Naive thymus-derived CD4-positive, alpha-beta T cell (primary cell): ENCODE measurements around the gene QSOX2. TPM values are rescaled to one million over a fixed set of nuclear protein-coding genes. Genes with fewer than 3 reads are reported as not detected.

Experiments used
- ATAC-seq: fragments of 150-1000 bp; cut with Tn5 transposase; 2 replicates; pipeline ENCODE4 v1.10.0; 2021; ENCODE audit warnings: mild to moderate bottlenecking, moderate library complexity
- CTCF ChIA-PET: fragments of 350-600 bp; sonication (Branson Sonifier 250); formaldehyde crosslinking; loops from one replicate; lab custom pipeline; 2021; ENCODE audit warnings: antibody characterized with exemption; lab: Charles Lee
- POLR2A ChIA-PET: fragments of 350-600 bp; sonication (Branson Sonifier 250); formaldehyde crosslinking; loops from one replicate; lab custom pipeline; 2021; ENCODE audit warnings: antibody characterized with exemption, inconsistent platforms; lab: Charles Lee
- DNase-seq, 9 donors: peaks; one replicate each; pipeline versions ENCODE4 v3.0.0 to v3.0.0-alpha.2; 2020 to 2022; ENCODE audit warnings: mixed read lengths in 1 of 9
- H3K27ac ChIP-seq: one replicate; pipeline ENCODE4 v1.7.0; 2013; ENCODE audit warnings: mild to moderate bottlenecking, low read depth, low read length, moderate library complexity
- H3K27me3 ChIP-seq, 2 donors: one replicate each; pipeline ENCODE4 v1.7.0; 2013; ENCODE audit warnings: low read length in 2 of 2, mild to moderate bottlenecking in 2 of 2, moderate library complexity in 2 of 2; ENCODE audit not compliant: control insufficient read depth in 2 of 2, insufficient read depth in 2 of 2
- H3K36me3 ChIP-seq, 3 experiments: 1 replicate in 2 of 3; 2 replicates in 1 of 3; pipeline ENCODE4 v1.7.0; 2013; ENCODE audit warnings: low read length in 3 of 3, mild to moderate bottlenecking in 3 of 3, moderate library complexity in 1 of 3; ENCODE audit not compliant: insufficient read depth in 3 of 3, control insufficient read depth in 2 of 3
- H3K4me1 ChIP-seq, 2 donors: one replicate each; pipeline ENCODE4 v1.7.0; 2013; ENCODE audit warnings: low read length in 2 of 2, mild to moderate bottlenecking in 2 of 2, moderate library complexity in 1 of 2; ENCODE audit not compliant: control insufficient read depth in 2 of 2, insufficient read depth in 2 of 2
- H3K4me3 ChIP-seq: 2 replicates; pipeline ENCODE4 v1.7.0; 2013; ENCODE audit warnings: mild to moderate bottlenecking, low read length
- H3K9me3 ChIP-seq, 3 experiments: 1 replicate in 2 of 3; 2 replicates in 1 of 3; pipeline ENCODE4 v1.7.0; 2013; ENCODE audit warnings: low read length in 3 of 3; ENCODE audit not compliant: control insufficient read depth in 2 of 3
- H3K27ac Mint-ChIP-seq, 9 donors: one replicate each; pipeline ENCODE4 v1.8.0; 2020 to 2022; ENCODE audit warnings: mixed read lengths in 9 of 9, mild to moderate bottlenecking in 8 of 9, moderate library complexity in 5 of 9, inconsistent platforms in 2 of 9
- H3K27me3 Mint-ChIP-seq, 5 donors: one replicate each; pipeline ENCODE4 v1.8.0; 2021 to 2022; ENCODE audit warnings: mixed read lengths in 5 of 5, mild to moderate bottlenecking in 1 of 5
- H3K36me3 Mint-ChIP-seq, 5 donors: one replicate each; pipeline ENCODE4 v1.8.0; 2020 to 2022; ENCODE audit warnings: mixed read lengths in 5 of 5, mild to moderate bottlenecking in 3 of 5, inconsistent platforms in 1 of 5
- H3K4me1 Mint-ChIP-seq, 7 donors: one replicate each; pipeline ENCODE4 v1.8.0; 2020 to 2022; ENCODE audit warnings: mixed read lengths in 7 of 7, mild to moderate bottlenecking in 3 of 7, inconsistent platforms in 1 of 7
- H3K4me3 Mint-ChIP-seq, 10 donors: one replicate each; pipeline ENCODE4 v1.8.0; 2020 to 2022; ENCODE audit warnings: mild to moderate bottlenecking in 10 of 10, mixed read lengths in 10 of 10, moderate library complexity in 6 of 10, inconsistent platforms in 2 of 10
- H3K9me3 Mint-ChIP-seq, 11 donors: one replicate each; pipeline ENCODE4 v1.8.0; 2020 to 2022; ENCODE audit warnings: mixed read lengths in 11 of 11, mild to moderate bottlenecking in 4 of 11, inconsistent platforms in 1 of 11, moderate library complexity in 1 of 11
- intact Hi-C, 2 donors: fragments of 100-400 bp; cut with micrococcal nuclease; formaldehyde crosslinking; loops; one replicate each; pipeline ENCODE4 v1.15.1; 2023
- polyA plus RNA-seq, 2 donors: library from polyadenylated mRNA; unstranded; fragments of 300-500 nt; fragmentation: Illumina TruSeq; gene quantifications; one replicate each; pipeline ENCODE4 v1.2.3, GENCODE V29; 2021
- total RNA-seq, 6 experiments: library from RNA in 5 of 6; stranded (reverse) in 5 of 6; gene quantifications; 1 replicate in 5 of 6; 2 replicates in 1 of 6; pipeline ENCODE4 v1.2.3 and lab custom pipeline; 2021 to 2026

The QSOX2 gene
- total and polyA plus RNA-seq, 7 experiments from 2014 or later, result 0.26 to 15.9 (median 11.9) TPM

- POLR2A ChIA-PET, result interaction anchor here (1.0 kb wide), 1 partner anchor 20 kb away, joined by 3 read pairs; no protein-coding TSS in a partner anchor
- H3K9me3 Mint-ChIP-seq, result peaks cover 0 to 4% (median 0%) of the 10 kb centered on the region in 11 donors
- peak overlapping the region in 3 of 10 donors; percentile 12 to 65 (median 42) for H3K4me3 Mint-ChIP-seq
- DNase-seq (no peak), ATAC-seq (no peak)
- Histone ChIP-seq H3K27me3 (no peaks in the 10 kb centered on the region), H3K27ac (no peak overlapping the region), H3K9me3 (no peaks in the 10 kb centered on the region), H3K4me3 (no peak overlapping the region), H3K36me3 (no peaks in the 10 kb centered on the region), H3K4me1 (peaks cover 22 to 29% of the 10 kb centered on the region in 2 donors)
- CTCF ChIA-PET, result no interaction called here
- H3K27ac Mint-ChIP-seq, result peak overlapping the region in 3 of 9 donors; percentile 8 to 84 (median 21)
- peaks cover 0 to 4% (median 0%) of the 10 kb centered on the region in 5 donors for H3K36me3 Mint-ChIP-seq
- intact Hi-C loops, result loop anchor here (5.0 to 10.0 kb wide), 5 partner anchors 140 to 1208 kb away; partner anchors contain the start of genes NOTCH1 (in 1 of the 2), NSMF (in 1 of the 2) and UBAC1 (in 1 of the 2)
- H3K27me3 Mint-ChIP-seq, result peaks cover 0 to 2% (median 0%) of the 10 kb centered on the region in 5 donors
- H3K4me1 Mint-ChIP-seq, result peaks cover 23 to 34% (median 29%) of the 10 kb centered on the region in 7 donors
These were observed 1.4 kb upstream of the QSOX2 start for GRCh38 chr9:136246849-136247550.

- ChIA-PET CTCF (no interaction called here), POLR2A (interaction anchor here (1.1 to 1.4 kb wide), 2 partner anchors 22 to 284 kb away, joined by 4 to 6 read pairs; no protein-coding TSS in a partner anchor)
- Histone ChIP-seq H3K4me1 (peaks cover 22 to 29% of the 10 kb centered on the region in 2 donors), H3K9me3 (no peaks in the 10 kb centered on the region), H3K36me3 (no peaks in the 10 kb centered on the region), H3K4me3 (peak overlapping the region; percentile 65), H3K27me3 (no peaks in the 10 kb centered on the region), H3K27ac (peak overlapping the region; percentile 65)
- DNase-seq (no peak), ATAC-seq (no peak)
- Mint-ChIP-seq H3K9me3 (peaks cover 0 to 4% (median 0%) of the 10 kb centered on the region in 11 donors), H3K27me3 (peaks cover 0 to 2% (median 0%) of the 10 kb centered on the region in 5 donors), H3K4me1 (peaks cover 25 to 45% (median 36%) of the 10 kb centered on the region in 7 donors), H3K4me3 (peak overlapping the region; percentile 89 to 100 (median 94)), H3K27ac (peak overlapping the region; percentile 83 to 93 (median 88)), H3K36me3 (peaks cover 0 to 4% (median 0%) of the 10 kb centered on the region in 5 donors)
- intact Hi-C loops, result loop anchor here (1.0 to 10.0 kb wide), 15 partner anchors 13 to 1210 kb away; partner anchors contain the start of genes UBAC1 (in 2 of the 2), CAMSAP1 (in 1 of the 2), DNLZ (in 1 of the 2) and NOTCH1 (in 1 of the 2)
These were observed 718 bp downstream of the QSOX2 start for GRCh38 chr9:136244969-136245218.

- ATAC-seq (peak; percentile 5), DNase-seq (peak in 8 of 9 donors; percentile 33 to 67 (median 50))
- peak overlapping the region; percentile 83 to 93 (median 88) for H3K27ac Mint-ChIP-seq
- H3K4me1 Mint-ChIP-seq, result peaks cover 30 to 48% (median 39%) of the 10 kb centered on the region in 7 donors
- H3K4me3 Mint-ChIP-seq, result peak overlapping the region; percentile 89 to 100 (median 94)
- Histone ChIP-seq H3K36me3 (no peaks in the 10 kb centered on the region), H3K4me3 (peak overlapping the region; percentile 65), H3K4me1 (peaks cover 22 to 29% of the 10 kb centered on the region in 2 donors), H3K27me3 (no peaks in the 10 kb centered on the region), H3K9me3 (no peaks in the 10 kb centered on the region), H3K27ac (peak overlapping the region; percentile 65)
- ChIA-PET POLR2A (interaction anchor here (1.1 to 1.4 kb wide), 2 partner anchors 23 to 284 kb away, joined by 4 to 6 read pairs; no protein-coding TSS in a partner anchor), CTCF (no interaction called here)
- H3K36me3 Mint-ChIP-seq, result peaks cover 0 to 4% (median 0%) of the 10 kb centered on the region in 5 donors
- intact Hi-C loops, result loop anchor here (1.0 to 10.0 kb wide), 9 partner anchors 12 to 1210 kb away; partner anchors contain the start of genes CAMSAP1 (in 1 of the 2), NOTCH1 (in 1 of the 2), NSMF (in 1 of the 2) and SNAPC4 (in 1 of the 2)
- H3K27me3 Mint-ChIP-seq, result peaks cover 0 to 2% (median 0%) of the 10 kb centered on the region in 5 donors
- H3K9me3 Mint-ChIP-seq, result peaks cover 0 to 4% (median 0%) of the 10 kb centered on the region in 11 donors
These were observed 1.3 kb downstream of the QSOX2 start for GRCh38 chr9:136244122-136244968.

GRCh38 chr9:136243631-136244030 lies 2.0 kb downstream of the QSOX2 start:
- Mint-ChIP-seq H3K27me3 (peaks cover 0 to 2% (median 0%) of the 10 kb centered on the region in 5 donors), H3K4me3 (peak overlapping the region; percentile 8 to 100 (median 94)), H3K27ac (peak overlapping the region; percentile 83 to 93 (median 88)), H3K36me3 (peaks cover 0 to 4% (median 0%) of the 10 kb centered on the region in 5 donors), H3K4me1 (peaks cover 31 to 54% (median 40%) of the 10 kb centered on the region in 7 donors), H3K9me3 (peaks cover 0 to 4% (median 0%) of the 10 kb centered on the region in 11 donors)
- Histone ChIP-seq H3K27ac (peak overlapping the region; percentile 65), H3K36me3 (no peaks in the 10 kb centered on the region), H3K4me1 (peaks cover 22 to 29% of the 10 kb centered on the region in 2 donors), H3K4me3 (no peak overlapping the region), H3K9me3 (no peaks in the 10 kb centered on the region), H3K27me3 (no peaks in the 10 kb centered on the region)
- ChIA-PET CTCF (no interaction called here), POLR2A (no interaction called here)
- DNase-seq, result no peak
- no peak for ATAC-seq
- intact Hi-C loops, result loop anchor here (1.0 to 10.0 kb wide), 9 partner anchors 11 to 1211 kb away; partner anchors contain the start of genes CAMSAP1 (in 1 of the 2), NOTCH1 (in 1 of the 2), NSMF (in 1 of the 2) and SNAPC4 (in 1 of the 2)

GRCh38 chr9:136242918-136243525 lies 2.6 kb downstream of the QSOX2 start:
- Mint-ChIP-seq H3K27ac (peak overlapping the region; percentile 51 to 93 (median 84)), H3K4me1 (peaks cover 33 to 60% (median 40%) of the 10 kb centered on the region in 7 donors)

More at GRCh38 chr9:136242918-136243525, 2.6 kb downstream of the QSOX2 start:
- peak overlapping the region in 7 of 10 donors; percentile 12 to 100 (median 89) for H3K4me3 Mint-ChIP-seq
- peaks cover 0 to 4% (median 0%) of the 10 kb centered on the region in 11 donors for H3K9me3 Mint-ChIP-seq
- peaks cover 0 to 4% (median 0%) of the 10 kb centered on the region in 5 donors for H3K36me3 Mint-ChIP-seq
- Histone ChIP-seq H3K4me1 (peaks cover 22 to 29% of the 10 kb centered on the region in 2 donors), H3K4me3 (no peak overlapping the region), H3K9me3 (no peaks in the 10 kb centered on the region), H3K27ac (no peak overlapping the region), H3K36me3 (no peaks in the 10 kb centered on the region), H3K27me3 (no peaks in the 10 kb centered on the region)
- peaks cover 0 to 2% (median 0%) of the 10 kb centered on the region in 5 donors for H3K27me3 Mint-ChIP-seq
- intact Hi-C loops, result loop anchor here (10.0 kb wide), 3 partner anchors 278 to 1212 kb away; partner anchors contain the start of genes NOTCH1 (in 1 of the 2), NSMF (in 1 of the 2) and UBAC1 (in 1 of the 2)
- DNase-seq (no peak), ATAC-seq (no peak)
- ChIA-PET POLR2A (no interaction called here), CTCF (no interaction called here)
